ENCODE results near the gene PDSS2. TPM values are rescaled to one million over a fixed set of nuclear protein-coding genes. Genes with fewer than 3 reads are reported as not detected.
"Not testable (repeated sequence)": the region's sequence is repeated elsewhere in the genome, so short reads cannot be mapped to it uniquely, and the experiment has no call there.

The PDSS2 gene
- total RNA-seq, 3 donors from 2014 or later (not counting 1 experiment from before 2014, with no cell fraction given), result 11.2 to 15.5 (median 14.2) TPM

- WGBS (ENCODE audit: insufficient coverage), result 96% methylated on average over 3 of the region's 3 CpGs
- H3K27ac ChIP-seq (ENCODE audit: low read length), result no peak overlapping the region
- no peaks in the 10 kb centered on the region for H3K27me3 ChIP-seq (ENCODE audit: control insufficient read depth, insufficient read depth, low read length)
- TF ChIP-seq, protein P1, sequence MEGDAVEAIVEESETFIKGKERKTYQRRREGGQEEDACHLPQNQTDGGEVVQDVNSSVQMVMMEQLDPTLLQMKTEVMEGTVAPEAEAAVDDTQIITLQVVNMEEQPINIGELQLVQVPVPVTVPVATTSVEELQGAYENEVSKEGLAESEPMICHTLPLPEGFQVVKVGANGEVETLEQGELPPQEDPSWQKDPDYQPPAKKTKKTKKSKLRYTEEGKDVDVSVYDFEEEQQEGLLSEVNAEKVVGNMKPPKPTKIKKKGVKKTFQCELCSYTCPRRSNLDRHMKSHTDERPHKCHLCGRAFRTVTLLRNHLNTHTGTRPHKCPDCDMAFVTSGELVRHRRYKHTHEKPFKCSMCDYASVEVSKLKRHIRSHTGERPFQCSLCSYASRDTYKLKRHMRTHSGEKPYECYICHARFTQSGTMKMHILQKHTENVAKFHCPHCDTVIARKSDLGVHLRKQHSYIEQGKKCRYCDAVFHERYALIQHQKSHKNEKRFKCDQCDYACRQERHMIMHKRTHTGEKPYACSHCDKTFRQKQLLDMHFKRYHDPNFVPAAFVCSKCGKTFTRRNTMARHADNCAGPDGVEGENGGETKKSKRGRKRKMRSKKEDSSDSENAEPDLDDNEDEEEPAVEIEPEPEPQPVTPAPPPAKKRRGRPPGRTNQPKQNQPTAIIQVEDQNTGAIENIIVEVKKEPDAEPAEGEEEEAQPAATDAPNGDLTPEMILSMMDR (IDR thresholded peaks at IDR 0.05), result no peak
- H3K4me3 Mint-ChIP-seq, result no peak overlapping the region
- no peaks in the 10 kb centered on the region for H3K4me1 ChIP-seq (ENCODE audit: control insufficient read depth, insufficient read depth, low read length)
- ATAC-seq, result no peak
- intact Hi-C loops (cut with micrococcal nuclease), result no loop called here
- H3K9me3 Mint-ChIP-seq, result no peaks in the 10 kb centered on the region
- no peaks in the 10 kb centered on the region for H3K36me3 Mint-ChIP-seq
- no peak overlapping the region for H3K27ac Mint-ChIP-seq
- no peaks in the 10 kb centered on the region for H3K36me3 ChIP-seq (ENCODE audit: control insufficient read depth, insufficient read depth, low read length)
- H3K9me3 ChIP-seq (ENCODE audit: control insufficient read depth, insufficient read depth, low read length), result no peaks in the 10 kb centered on the region
- DNase-seq, result no peak
- H3K4me3 ChIP-seq (ENCODE audit: low read length), result no peak overlapping the region
- no peaks in the 10 kb centered on the region for H3K27me3 Mint-ChIP-seq (ENCODE audit: low read depth in 2 of 2)
- peaks cover 16 to 28% of the 10 kb centered on the region in 2 donors for H3K4me1 Mint-ChIP-seq
Measured at GRCh38 chr6:107314531-107314939, 144.8 kb downstream of the PDSS2 start.

DNA sequence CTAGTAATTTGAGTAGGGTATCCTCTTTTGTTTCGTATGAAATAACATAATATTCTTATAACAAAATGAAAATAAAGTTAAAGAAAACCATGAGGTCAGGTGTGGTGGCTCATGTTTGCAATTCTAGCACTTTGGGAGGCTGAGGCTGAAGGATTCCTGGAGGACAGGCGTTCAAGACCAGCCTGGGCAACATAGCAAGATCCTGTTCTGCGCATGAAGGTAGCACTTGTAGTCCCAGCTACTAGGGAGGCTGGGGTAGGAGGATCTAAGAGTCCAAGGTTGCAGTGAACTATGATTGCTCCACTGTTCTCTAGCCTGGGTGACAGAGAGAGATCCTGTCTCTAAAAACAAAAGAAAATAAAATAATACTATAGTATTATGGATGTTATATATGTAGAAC, 145.6 kb downstream of the PDSS2 start:
- H3K9me3 Mint-ChIP-seq, result no peaks in the 10 kb centered on the region
- ATAC-seq (no peak), DNase-seq (no peak)
- Histone ChIP-seq H3K36me3 (ENCODE audit: control insufficient read depth, insufficient read depth, low read length) (no peaks in the 10 kb centered on the region), H3K4me3 (ENCODE audit: low read length) (no peak overlapping the region), H3K4me1 (ENCODE audit: control insufficient read depth, insufficient read depth, low read length) (no peaks in the 10 kb centered on the region), H3K9me3 (ENCODE audit: control insufficient read depth, insufficient read depth, low read length) (no peaks in the 10 kb centered on the region), H3K27ac (ENCODE audit: low read length) (no peak overlapping the region), H3K27me3 (ENCODE audit: control insufficient read depth, insufficient read depth, low read length) (no peaks in the 10 kb centered on the region)
- TF ChIP-seq, protein P1 (IDR thresholded peaks at IDR 0.05), result no peak
- intact Hi-C loops (cut with micrococcal nuclease), result no loop called here
- no peaks in the 10 kb centered on the region for H3K27me3 Mint-ChIP-seq (ENCODE audit: low read depth in 2 of 2)
- H3K4me3 Mint-ChIP-seq, result no peak overlapping the region
- 98% methylated on average over 2 of the region's 3 CpGs for WGBS (ENCODE audit: insufficient coverage)
- no peaks in the 10 kb centered on the region for H3K36me3 Mint-ChIP-seq
- H3K4me1 Mint-ChIP-seq, result peaks cover 16 to 28% of the 10 kb centered on the region in 2 donors
- no peak overlapping the region for H3K27ac Mint-ChIP-seq

GRCh38 chr6:107310362-107310761, 149.0 kb downstream of the PDSS2 start:
- no peaks in the 10 kb centered on the region for H3K9me3 Mint-ChIP-seq
- intact Hi-C loops (cut with micrococcal nuclease), result no loop called here
- Histone ChIP-seq H3K27me3 (ENCODE audit: control insufficient read depth, insufficient read depth, low read length) (no peaks in the 10 kb centered on the region), H3K4me1 (ENCODE audit: control insufficient read depth, insufficient read depth, low read length) (no peaks in the 10 kb centered on the region), H3K27ac (ENCODE audit: low read length) (no peak overlapping the region), H3K9me3 (ENCODE audit: control insufficient read depth, insufficient read depth, low read length) (no peaks in the 10 kb centered on the region), H3K4me3 (ENCODE audit: low read length) (no peak overlapping the region), H3K36me3 (ENCODE audit: control insufficient read depth, insufficient read depth, low read length) (no peaks in the 10 kb centered on the region)
- TF ChIP-seq, protein P1 (IDR thresholded peaks at IDR 0.05), result no peak
- DNase-seq (no peak), ATAC-seq (no peak)
- no peaks in the 10 kb centered on the region for H3K36me3 Mint-ChIP-seq
- 100% methylated on average over 3 of the region's 3 CpGs for WGBS (ENCODE audit: insufficient coverage)
- H3K4me1 Mint-ChIP-seq, result peaks cover 9 to 10% of the 10 kb centered on the region in 2 donors
- no peak overlapping the region for H3K27ac Mint-ChIP-seq
- no peaks in the 10 kb centered on the region for H3K27me3 Mint-ChIP-seq (ENCODE audit: low read depth in 2 of 2)
- no peak overlapping the region for H3K4me3 Mint-ChIP-seq

GRCh38 chr6:107308677-107309076, 150.7 kb downstream of the PDSS2 start:
- no peak overlapping the region for H3K4me3 ChIP-seq (ENCODE audit: low read length)
- 99% methylated on average over 3 of the region's 3 CpGs for WGBS (ENCODE audit: insufficient coverage)

DNA sequence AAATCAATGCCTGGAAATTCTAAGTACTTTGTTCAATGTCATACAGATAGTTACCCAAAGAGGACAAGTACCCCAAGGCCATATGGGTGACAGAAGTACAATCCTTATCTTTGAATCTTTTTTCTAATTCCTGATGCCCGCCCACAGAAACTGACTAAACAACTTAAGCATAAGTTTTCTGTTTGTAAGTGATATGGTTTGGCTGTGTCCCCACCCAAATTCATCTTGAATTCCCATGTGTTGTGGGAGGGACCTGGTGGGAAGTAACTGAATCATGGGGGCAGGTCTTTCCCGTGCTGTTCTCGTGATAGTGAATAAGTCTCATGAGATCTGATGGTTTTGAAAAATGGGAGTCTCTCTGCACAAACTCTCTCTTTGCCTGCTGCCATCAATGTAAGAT, 153.4 kb downstream of the PDSS2 start:
- H3K9me3 Mint-ChIP-seq; H3K9me3 ChIP-seq (ENCODE audit: control insufficient read depth, insufficient read depth, low read length); H3K4me3 ChIP-seq (ENCODE audit: low read length); intact Hi-C loops (cut with micrococcal nuclease); H3K27me3 Mint-ChIP-seq (ENCODE audit: low read depth in 2 of 2); ATAC-seq; H3K27ac Mint-ChIP-seq; DNase-seq; H3K4me1 ChIP-seq (ENCODE audit: control insufficient read depth, insufficient read depth, low read length); H3K27ac ChIP-seq (ENCODE audit: low read length); H3K36me3 ChIP-seq (ENCODE audit: control insufficient read depth, insufficient read depth, low read length); H3K4me3 Mint-ChIP-seq; H3K27me3 ChIP-seq (ENCODE audit: control insufficient read depth, insufficient read depth, low read length); H3K36me3 Mint-ChIP-seq: not testable (repeated sequence)
- peaks cover 12 to 15% of the 10 kb centered on the region in 2 donors for H3K4me1 Mint-ChIP-seq
- 100% methylated on average over 3 of the region's 3 CpGs for WGBS (ENCODE audit: insufficient coverage)

More at GRCh38 chr6:107308677-107309076, 150.7 kb downstream of the PDSS2 start:
- TF ChIP-seq, protein P1 (IDR thresholded peaks at IDR 0.05), result no peak
- H3K4me3 Mint-ChIP-seq, result no peak overlapping the region
- ATAC-seq, result no peak
- Histone ChIP-seq H3K27me3 (ENCODE audit: control insufficient read depth, insufficient read depth, low read length) (no peaks in the 10 kb centered on the region), H3K9me3 (ENCODE audit: control insufficient read depth, insufficient read depth, low read length) (no peaks in the 10 kb centered on the region), H3K4me1 (ENCODE audit: control insufficient read depth, insufficient read depth, low read length) (no peaks in the 10 kb centered on the region), H3K27ac (ENCODE audit: low read length) (no peak overlapping the region), H3K36me3 (ENCODE audit: control insufficient read depth, insufficient read depth, low read length) (no peaks in the 10 kb centered on the region)
- H3K36me3 Mint-ChIP-seq, result no peaks in the 10 kb centered on the region
- no peaks in the 10 kb centered on the region for H3K27me3 Mint-ChIP-seq (ENCODE audit: low read depth in 2 of 2)
- DNase-seq, result no peak
- H3K4me1 Mint-ChIP-seq, result peaks cover 15 to 19% of the 10 kb centered on the region in 2 donors
- intact Hi-C loops (cut with micrococcal nuclease), result no loop called here
- H3K27ac Mint-ChIP-seq, result no peak overlapping the region
- no peaks in the 10 kb centered on the region for H3K9me3 Mint-ChIP-seq
